Measurements from ENCODE around the gene DTNBP1.

- TF ChIP-seq CHD4 (IDR thresholded peaks at IDR 0.05; ENCODE audit: borderline replicate concordance) (no peak), RFX5 (IDR thresholded peaks at IDR 0.05) (no peak)
These were observed 31.4 kb downstream of the DTNBP1 start for GRCh38 chr6:15631432-15631831.
